ENCODE results near the gene DLG2. TPM values are rescaled to one million over a fixed set of nuclear protein-coding genes. Genes with fewer than 3 reads are reported as not detected.

The DLG2 gene
- total and polyA plus RNA-seq, 2 of the 4 experiments (the other 2 are of a cell fraction), result 0.31 to 0.36 TPM

- no peak overlapping the region for H3K23ac ChIP-seq (ENCODE audit: low read depth, low read length)
- no peak overlapping the region for H3K56ac ChIP-seq (ENCODE audit: extremely low read depth, insufficient read depth, low read length)
- no peak overlapping the region for H3K14ac ChIP-seq (replicated peaks; ENCODE audit: low read depth, low read length)
- H3K9me3 ChIP-seq (ENCODE audit: control insufficient read depth, insufficient read depth, low read length), result no peaks in the 10 kb centered on the region
- no peak overlapping the region for H3K18ac ChIP-seq (ENCODE audit: low read depth, low read length)
- ATAC-seq (ENCODE audit: low read depth), result no peak
- dilution Hi-C loops (cut with HindIII; ENCODE audit: low sequenced_read_pairs, unreplicated experiment) (no loop called here), in situ Hi-C loops (cut with MboI; ENCODE audit: low sequenced_read_pairs) (no loop called here), intact Hi-C loops (cut with micrococcal nuclease) (no loop called here)
- H2BK120ac ChIP-seq (ENCODE audit: low read depth, low read length), result no peak overlapping the region
- no peak for DNase-seq
- TF ChIP-seq CEBPB (IDR thresholded peaks at IDR 0.05; ENCODE audit: low read depth, low read length) (no peak), ELK1 (IDR thresholded peaks at IDR 0.05; ENCODE audit: borderline replicate concordance, low read depth, low read length) (no peak), RAD21 (IDR thresholded peaks at IDR 0.05; ENCODE audit: low read length) (no peak), MXI1 (IDR thresholded peaks at IDR 0.05; ENCODE audit: borderline replicate concordance, low read depth, low read length) (no peak), CTCF (conservative IDR thresholded peaks at IDR 0.05; ENCODE audit: low read depth, low read length) (no peak), RCOR1 (IDR thresholded peaks at IDR 0.05; ENCODE audit: insufficient replicate concordance, low read length) (no peak), BHLHE40 (IDR thresholded peaks at IDR 0.05; ENCODE audit: low read depth, low read length) (no peak), CHD1 (IDR thresholded peaks at IDR 0.05; ENCODE audit: low read depth, low read length) (no peak), RFX5 (IDR thresholded peaks at IDR 0.05; ENCODE audit: low read depth, low read length) (no peak), POLR2A (IDR thresholded peaks at IDR 0.05; ENCODE audit: low read depth, low read length) (no peak), MAZ (IDR thresholded peaks at IDR 0.05; ENCODE audit: borderline replicate concordance, low read depth, low read length) (no peak), SMC3 (IDR thresholded peaks at IDR 0.05; ENCODE audit: low read depth, low read length) (no peak), MAFK (IDR thresholded peaks at IDR 0.05; ENCODE audit: low read depth, low read length) (no peak), NFE2L2 (IDR thresholded peaks at IDR 0.05; ENCODE audit: low read depth, low read length) (no peak), USF2 (IDR thresholded peaks at IDR 0.05; ENCODE audit: low read depth, low read length) (no peak), FOS (IDR thresholded peaks at IDR 0.05; ENCODE audit: low read depth, low read length) (no peak)
- H3K4me3 ChIP-seq (ENCODE audit: insufficient read depth, low read depth, low read length), result no peak overlapping the region
- H3K4me1 ChIP-seq (ENCODE audit: control insufficient read depth, insufficient read depth, low read length), result no peaks in the 10 kb centered on the region
- no peak overlapping the region for H2AK9ac ChIP-seq (replicated peaks; ENCODE audit: low read depth, low read length, poor library complexity)
- no peak overlapping the region for H3K4ac ChIP-seq (ENCODE audit: low read depth, low read length)
- ChIA-PET POLR2A (ENCODE audit: unreplicated experiment) (no interaction called here), CTCF (interaction anchor here (0.7 kb wide), 1 partner anchor 70 kb away, joined by 3 read pairs; no protein-coding TSS in a partner anchor)
- no peak overlapping the region for H2AFZ ChIP-seq (replicated peaks; ENCODE audit: low read length, poor library complexity)
- BruUV-seq (replicated peaks), result no TSS peak
- H2BK15ac ChIP-seq (ENCODE audit: low read depth, low read length), result no peak overlapping the region
- no peaks in the 10 kb centered on the region for H4K20me1 ChIP-seq (ENCODE audit: insufficient read depth, low read length)
- H2BK20ac ChIP-seq (ENCODE audit: low read depth, low read length), result no peak overlapping the region
- H3K27ac ChIP-seq (ENCODE audit: insufficient read depth, low read length), result no peak overlapping the region
- H3K27me3 ChIP-seq (ENCODE audit: control insufficient read depth, insufficient read depth, low read length), result no peaks in the 10 kb centered on the region
- no peak overlapping the region for H3K9ac ChIP-seq (ENCODE audit: low read depth, low read length)
- H3K79me1 ChIP-seq (ENCODE audit: low read depth in 1 of 2, low read length in 2 of 2), result no peaks in the 10 kb centered on the region
- no peak overlapping the region for H4K5ac ChIP-seq (ENCODE audit: low read depth, low read length)
- WGBS, 2 experiments (ENCODE audit: extremely low coverage in 2 of 2, insufficient read length in 1 of 2), result no CpG with 5 or more reads among the region's 1 CpG
- H4K91ac ChIP-seq (ENCODE audit: insufficient read depth, low read depth, low read length), result no peak overlapping the region
- no peaks in the 10 kb centered on the region for H3K36me3 ChIP-seq (ENCODE audit: control insufficient read depth, insufficient read depth, low read length)
- no peak overlapping the region for H2AK5ac ChIP-seq (ENCODE audit: low read depth, low read length)
- H3K9me1 ChIP-seq (ENCODE audit: insufficient read depth, low read length), result no peaks in the 10 kb centered on the region
- H3K4me2 ChIP-seq (ENCODE audit: low read depth, low read length), result no peak overlapping the region
- no peak overlapping the region for H4K8ac ChIP-seq (ENCODE audit: low read depth in 2 of 2, low read length in 2 of 2)
- H2BK5ac ChIP-seq (ENCODE audit: low read depth, low read length, poor library complexity, severe bottlenecking), result no peak overlapping the region
Observed at GRCh38 chr11:85530634-85531033, 96.5 kb downstream of the DLG2 start.

Measured in IMR-90 (cell line).